Common myeloid progenitor, CD34-positive (primary cell): Measurements from ENCODE around the gene COL26A1.

Source experiments
- CTCF ChIA-PET: fragments of 350-600 bp; sonication (Branson Sonifier 250); formaldehyde crosslinking; loops from one replicate; lab custom pipeline; 2021; ENCODE audit warnings: antibody characterized with exemption; lab: Charles Lee
- POLR2A ChIA-PET: fragments of 350-600 bp; sonication (Branson Sonifier 250); formaldehyde crosslinking; loops from one replicate; lab custom pipeline; 2021; ENCODE audit warnings: antibody characterized with exemption; lab: Charles Lee
- DNase-seq, 3 donors: peaks; one replicate each; pipeline versions ENCODE4 v3.0.0 to v3.0.0-alpha.2; 2013
- H3K27ac ChIP-seq, 2 experiments: 1 replicate in 1 of 2; 2 replicates in 1 of 2; pipeline ENCODE4 v1.7.0; 2013; ENCODE audit warnings: inconsistent platforms in 2 of 2, low read length in 2 of 2, mild to moderate bottlenecking in 2 of 2, low read depth in 1 of 2, moderate library complexity in 1 of 2; ENCODE audit not compliant: severe bottlenecking in 2 of 2, insufficient read depth in 1 of 2, poor library complexity in 1 of 2
- H3K27me3 ChIP-seq, 5 experiments: replicated peaks in 2 of 5; 1 replicate in 3 of 5; 2 replicates in 2 of 5; pipeline versions ENCODE4 v1.6.1 to v1.7.0; 2013; ENCODE audit warnings: low read length in 4 of 5, mild to moderate bottlenecking in 2 of 5, moderate library complexity in 2 of 5, inconsistent platforms in 1 of 5; ENCODE audit not compliant: insufficient read depth in 5 of 5, control insufficient read depth in 4 of 5
- H3K36me3 ChIP-seq, 4 experiments: 1 replicate in 2 of 4; 2 replicates in 2 of 4; pipeline versions ENCODE4 v1.6.1 to v1.7.0; 2013; ENCODE audit warnings: low read length in 3 of 4, control low read depth in 1 of 4, mild to moderate bottlenecking in 1 of 4; ENCODE audit not compliant: control insufficient read depth in 4 of 4, insufficient read depth in 4 of 4
- H3K4me1 ChIP-seq, 4 experiments: 1 replicate in 3 of 4; 2 replicates in 1 of 4; pipeline versions ENCODE4 v1.6.1 to v1.7.1; 2013; ENCODE audit warnings: low read length in 3 of 4, mild to moderate bottlenecking in 3 of 4, control low read depth in 1 of 4, inconsistent platforms in 1 of 4, moderate library complexity in 1 of 4; ENCODE audit not compliant: control insufficient read depth in 4 of 4, insufficient read depth in 4 of 4; ENCODE audit errors: control extremely low read depth in 1 of 4
- H3K4me3 ChIP-seq, 7 experiments: 1 replicate in 4 of 7; 2 replicates in 3 of 7; pipeline versions ENCODE4 v1.5.1 to v1.7.0; 2013; ENCODE audit warnings: mild to moderate bottlenecking in 7 of 7, low read length in 6 of 7, moderate library complexity in 6 of 7, inconsistent platforms in 2 of 7, low read depth in 2 of 7, control low read depth in 1 of 7; ENCODE audit not compliant: insufficient read depth in 4 of 7, control insufficient read depth in 1 of 7; ENCODE audit errors: extremely low read depth in 1 of 7
- H3K9me3 ChIP-seq, 5 experiments: 1 replicate in 4 of 5; 2 replicates in 1 of 5; pipeline versions ENCODE4 v1.6.1 to v1.7.1; 2013; ENCODE audit warnings: low read length in 4 of 5, mild to moderate bottlenecking in 2 of 5, inconsistent platforms in 1 of 5, low read depth in 1 of 5, moderate library complexity in 1 of 5; ENCODE audit not compliant: control insufficient read depth in 4 of 5, insufficient read depth in 2 of 5; ENCODE audit errors: control extremely low read depth in 1 of 5
- WGBS: methylation state at CpG from one replicate; pipeline ENCODE4 v1.1.5; 2013; ENCODE audit not compliant: insufficient coverage; 5-methylcytosine and 5-hydroxymethylcytosine counted together

COL26A1 gene

DNA sequence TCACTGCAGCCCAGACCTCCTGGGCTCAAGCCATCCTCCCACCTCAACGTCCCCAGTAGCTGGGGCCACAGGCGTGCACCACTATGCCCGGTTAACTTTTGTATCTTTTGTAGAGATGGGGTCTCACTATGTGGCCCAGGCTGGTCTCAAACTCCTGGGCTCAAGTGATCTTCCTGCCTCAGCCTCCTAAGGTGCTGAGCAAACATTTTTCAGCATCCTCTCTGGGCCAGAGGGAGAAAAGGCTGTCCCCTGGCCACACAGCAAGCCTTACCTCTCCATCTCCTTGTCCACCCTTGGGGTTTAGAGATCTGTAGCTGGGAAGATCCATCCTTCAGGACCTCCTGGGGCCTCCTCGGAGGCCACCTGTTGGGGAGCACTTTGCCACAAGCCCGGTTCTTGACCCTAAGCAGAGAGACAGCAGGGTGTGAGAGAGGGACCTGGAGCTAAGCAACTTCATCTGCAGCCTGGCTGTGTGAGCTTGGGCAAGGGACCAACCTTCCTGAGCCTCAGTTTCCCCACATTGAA, 180.6 kb downstream of the COL26A1 start:
- Histone ChIP-seq H3K36me3 (no peaks in the 10 kb centered on the region), H3K4me1 (peaks cover 0 to 8% (median 3%) of the 10 kb centered on the region in 4 experiments), H3K27me3 (no peaks in the 10 kb centered on the region), H3K27ac (no peak overlapping the region), H3K9me3 (no peaks in the 10 kb centered on the region), H3K4me3 (no peak overlapping the region)
- CTCF ChIA-PET = interaction anchor here (0.5 to 4.9 kb wide), 22 partner anchors 9 to 919 kb away, joined by 3 to 61 read pairs (median 4); no protein-coding TSS in a partner anchor
- DNase-seq = no peak
- POLR2A ChIA-PET = interaction anchor here (0.6 kb wide), 1 partner anchor 320 kb away, joined by 3 read pairs; no protein-coding TSS in a partner anchor
- 71% methylated on average over 4 of the region's 5 CpGs for WGBS

DNA sequence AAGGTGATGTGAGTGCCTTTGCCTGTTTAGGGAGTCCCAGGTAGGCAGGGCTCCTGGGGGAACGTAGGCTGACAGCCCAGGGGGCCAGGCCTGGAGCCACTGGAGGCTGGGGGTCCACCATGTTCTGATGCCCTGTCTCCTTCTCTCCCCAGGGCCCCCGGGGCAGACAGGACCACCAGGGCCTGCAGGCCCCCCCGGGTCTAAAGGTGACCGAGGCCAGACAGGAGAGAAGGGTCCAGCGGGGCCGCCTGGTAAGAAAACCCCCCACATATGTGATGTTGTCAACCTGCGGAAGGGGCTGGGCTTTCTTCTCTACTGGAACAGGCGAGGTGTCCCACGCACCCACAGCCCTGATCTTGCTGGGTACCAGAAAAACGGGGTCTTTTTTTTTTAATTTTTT, 181.2 kb downstream of the COL26A1 start:
- DNase-seq = no peak
- Histone ChIP-seq H3K4me3 (no peak overlapping the region), H3K27ac (no peak overlapping the region), H3K9me3 (no peaks in the 10 kb centered on the region), H3K27me3 (no peaks in the 10 kb centered on the region), H3K4me1 (peaks cover 0 to 4% (median 2%) of the 10 kb centered on the region in 4 experiments), H3K36me3 (no peaks in the 10 kb centered on the region)
- WGBS = 93% methylated on average over 5 of the region's 10 CpGs
- POLR2A ChIA-PET = no interaction called here
- CTCF ChIA-PET = interaction anchor here (0.9 to 4.9 kb wide), 14 partner anchors 8 to 727 kb away, joined by 3 to 61 read pairs (median 4); no protein-coding TSS in a partner anchor

DNA sequence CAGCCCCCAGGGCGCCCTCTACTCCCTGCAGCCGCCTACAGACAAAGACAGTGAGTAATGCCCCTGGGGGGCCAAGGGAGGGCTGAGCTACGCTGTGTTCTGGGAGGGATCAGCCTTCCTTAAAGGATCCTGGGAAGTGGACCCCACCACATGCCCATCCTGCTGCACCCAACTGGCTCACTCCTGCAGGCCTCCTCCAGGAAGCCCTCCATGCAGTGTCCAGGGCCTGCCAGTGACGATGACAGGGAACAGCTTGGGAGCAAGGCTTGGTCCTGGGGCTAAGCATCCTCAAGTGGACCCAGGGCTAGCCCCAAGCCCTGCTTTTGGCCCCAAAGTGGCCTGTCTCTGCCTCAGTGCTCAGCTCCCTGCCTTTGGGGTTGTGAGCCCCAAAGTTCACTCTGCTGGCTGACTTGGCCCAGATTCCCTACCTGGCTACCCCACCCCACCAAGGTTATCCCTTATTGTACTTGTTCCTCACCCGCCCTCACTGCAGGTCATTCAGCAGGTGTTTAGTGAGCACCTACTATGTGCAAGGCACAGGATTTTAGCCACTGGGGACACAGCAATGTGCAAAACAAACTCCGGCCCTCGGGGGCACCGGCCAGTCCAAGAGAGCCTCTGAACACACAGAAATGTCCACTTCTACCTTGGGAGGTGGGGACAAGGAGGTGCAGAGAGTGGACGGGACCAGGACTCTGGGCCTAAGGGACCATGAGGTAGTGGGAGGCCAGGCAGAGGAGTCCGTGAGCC, 182.9 kb downstream of the COL26A1 start:
- CTCF ChIA-PET = interaction anchor here (4.9 kb wide), 1 partner anchor 725 kb away, joined by 61 read pairs; no protein-coding TSS in a partner anchor
- Histone ChIP-seq H3K4me1 (peaks cover 0 to under 1% (median 0%) of the 10 kb centered on the region in 4 experiments), H3K9me3 (no peaks in the 10 kb centered on the region), H3K27ac (no peak overlapping the region), H3K36me3 (no peaks in the 10 kb centered on the region), H3K4me3 (no peak overlapping the region), H3K27me3 (no peaks in the 10 kb centered on the region)
- DNase-seq = no peak
- POLR2A ChIA-PET = interaction anchor here (0.6 kb wide), 2 partner anchors 668 to 686 kb away, joined by 3 to 6 read pairs; no protein-coding TSS in a partner anchor
- 95% methylated on average over 8 of the region's 10 CpGs for WGBS

DNA sequence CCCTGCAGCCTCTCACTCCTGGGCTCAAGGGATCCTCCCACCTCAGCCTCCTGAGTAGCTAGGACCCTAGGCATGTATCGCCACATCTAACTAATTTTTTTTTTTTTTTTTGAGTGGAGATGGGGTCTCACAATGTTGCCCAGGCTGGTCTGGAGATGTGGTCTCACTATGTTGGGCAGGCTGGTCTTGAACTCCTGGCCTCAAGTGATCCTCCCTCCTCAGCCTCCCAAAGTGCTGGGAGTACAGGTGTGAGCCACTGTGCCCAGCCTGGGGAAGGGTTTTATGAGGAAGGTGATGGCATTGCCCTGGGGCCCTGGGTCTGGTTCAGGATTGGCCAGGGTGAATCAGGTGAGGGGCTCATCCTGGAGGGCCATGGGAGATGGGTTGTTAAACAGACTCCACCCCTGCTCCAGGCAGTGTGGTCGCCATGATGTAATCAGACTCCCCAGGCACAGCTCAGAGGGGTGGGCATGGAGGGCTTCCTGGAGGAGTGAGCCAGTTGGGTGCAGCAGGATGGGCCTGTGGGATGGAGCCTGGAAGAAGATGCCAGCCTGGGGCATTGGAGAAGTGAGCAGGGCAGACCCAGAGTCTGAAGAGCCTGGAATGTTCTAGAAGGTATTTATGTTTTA, 183.7 kb downstream of the COL26A1 start:
- Histone ChIP-seq H3K36me3 (no peaks in the 10 kb centered on the region), H3K27me3 (no peaks in the 10 kb centered on the region), H3K9me3 (no peaks in the 10 kb centered on the region), H3K4me3 (no peak overlapping the region), H3K4me1 (peaks cover 0 to 2% (median 0%) of the 10 kb centered on the region in 4 experiments), H3K27ac (no peak overlapping the region)
- POLR2A ChIA-PET = no interaction called here
- no peak for DNase-seq
- CTCF ChIA-PET = interaction anchor here (4.9 kb wide), 1 partner anchor 724 kb away, joined by 61 read pairs; no protein-coding TSS in a partner anchor
- 100% methylated on average over 1 of the region's 2 CpGs for WGBS

DNA sequence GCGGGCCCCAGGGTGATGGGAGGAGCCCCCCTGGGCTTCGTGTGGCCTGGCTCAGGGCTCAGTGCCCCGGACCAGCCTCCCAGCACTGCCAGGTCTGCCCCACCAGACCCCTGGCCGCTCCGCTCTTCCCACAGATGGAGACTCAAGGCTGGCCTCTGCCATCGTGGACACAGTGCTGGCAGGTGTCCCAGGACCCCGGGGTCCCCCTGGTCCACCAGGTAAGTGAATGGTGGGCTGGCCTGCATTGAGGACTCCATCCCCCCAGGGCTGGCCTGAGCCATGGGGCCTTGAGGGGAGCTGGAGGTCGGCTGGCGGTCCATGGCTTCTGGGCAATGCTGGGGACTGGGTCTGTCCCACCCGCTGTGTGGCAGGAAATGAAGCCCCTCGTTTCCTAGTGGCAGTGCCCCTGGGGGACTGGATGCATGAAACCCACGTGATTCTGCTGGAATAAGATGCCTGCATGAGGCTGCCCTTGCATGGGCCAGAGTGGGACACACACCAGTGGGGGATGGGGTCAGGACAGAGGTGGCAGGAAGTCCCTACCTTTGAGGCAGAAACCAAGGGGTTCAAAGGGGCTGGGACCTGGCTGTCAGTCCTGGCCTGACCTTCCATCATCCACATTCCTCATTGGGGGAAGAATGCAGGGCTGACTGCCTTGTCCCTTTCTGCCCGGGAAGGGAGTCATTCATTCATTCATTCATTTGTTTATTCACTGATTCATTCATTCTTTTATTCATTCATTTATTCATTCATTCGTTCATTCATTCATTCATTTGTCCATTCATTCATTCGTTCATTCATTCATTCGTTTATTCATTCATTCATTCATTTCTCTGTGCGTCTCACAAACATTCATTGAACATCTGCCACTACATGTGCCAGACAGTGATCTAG, 184.6 kb downstream of the COL26A1 start:
- no peaks in the 10 kb centered on the region for H3K36me3 ChIP-seq
- no peaks in the 10 kb centered on the region for H3K9me3 ChIP-seq
- DNase-seq = no peak
- CTCF ChIA-PET = no interaction called here
- POLR2A ChIA-PET = no interaction called here
- peaks cover 0 to 2% (median 0%) of the 10 kb centered on the region in 4 experiments for H3K4me1 ChIP-seq
- no peak overlapping the region for H3K27ac ChIP-seq
- H3K4me3 ChIP-seq = no peak overlapping the region
- WGBS = 88% methylated on average over 17 of the region's 17 CpGs
- H3K27me3 ChIP-seq = no peaks in the 10 kb centered on the region

DNA sequence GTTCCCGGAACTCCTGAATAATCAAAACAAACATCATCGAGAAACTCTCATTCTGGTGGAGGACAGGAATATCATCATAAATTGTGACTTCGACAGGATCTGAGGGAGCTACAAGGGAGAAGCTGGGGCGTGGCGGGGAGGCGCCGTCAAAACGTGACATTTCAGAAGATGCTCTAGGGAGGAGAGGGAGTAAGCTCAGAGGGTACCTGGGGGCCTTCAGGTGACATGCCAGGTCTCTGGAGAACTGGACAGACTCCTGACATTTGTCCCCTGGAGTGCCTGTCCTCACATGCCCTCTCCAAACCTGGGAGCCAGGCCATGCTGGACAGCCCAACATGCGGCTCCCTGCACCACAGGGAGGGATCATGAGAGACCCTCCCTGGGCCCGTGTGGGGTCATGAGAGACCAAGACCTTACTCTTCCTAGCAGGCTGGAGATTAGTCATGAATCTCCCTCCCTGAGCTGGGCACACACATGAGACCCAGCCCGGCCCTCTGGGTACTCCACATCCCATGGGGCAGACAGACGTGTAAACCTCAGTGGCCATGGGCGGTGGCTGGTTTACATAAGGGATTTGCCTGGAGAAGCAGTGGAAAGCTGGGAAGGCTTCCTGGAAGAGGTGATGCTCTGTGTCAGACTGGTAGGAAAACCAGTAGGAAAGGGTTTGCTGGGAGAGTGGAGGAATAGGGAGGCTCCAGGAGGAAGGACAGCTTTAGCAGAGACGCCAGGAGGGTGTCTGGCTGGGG, 185.4 kb downstream of the COL26A1 start:
- Histone ChIP-seq H3K36me3 (no peaks in the 10 kb centered on the region), H3K9me3 (no peaks in the 10 kb centered on the region), H3K27ac (no peak overlapping the region), H3K27me3 (no peaks in the 10 kb centered on the region), H3K4me3 (no peak overlapping the region), H3K4me1 (peaks cover 0 to 2% (median 0%) of the 10 kb centered on the region in 4 experiments)
- WGBS = 99% methylated on average over 10 of the region's 14 CpGs
- ChIA-PET POLR2A (no interaction called here), CTCF (no interaction called here)
- DNase-seq = no peak
